Endothelial cell of umbilical vein (primary cell): ENCODE results near the gene EHMT1. TPM values are rescaled to one million over a fixed set of nuclear protein-coding genes. Genes with fewer than 3 reads are reported as not detected.

Source experiments
- BruUV-seq: library from RNA; stranded (reverse); fragments of 400-500 nt; replicated peaks from 2 replicates; lab custom pipeline; 2021; lab: Mats Ljungman, UMichigan
- CTCF ChIA-PET: fragments of 300-600, 350-600 bp; sonication (Branson Sonifier 250); formaldehyde crosslinking; loops from one replicate; lab custom pipeline; 2021; ENCODE audit warnings: antibody characterized with exemption, inconsistent platforms; lab: Charles Lee
- POLR2A ChIA-PET: fragments of 300-600, 350-600 bp; sonication (Branson Sonifier 250); formaldehyde crosslinking; loops from one replicate; lab custom pipeline; 2021; ENCODE audit warnings: antibody characterized with exemption, inconsistent platforms; lab: Charles Lee
- DNase-seq: peaks from one replicate; pipeline ENCODE4 v3.0.0-alpha.2; 2011; ENCODE audit warnings: low read depth, low spot score
- FAIRE-seq: peaks from 2 replicates; lab custom pipeline; 2011; peaks lifted over from hg19 to GRCh38; lab: Jason Lieb, UNC
- H2AFZ ChIP-seq: 2 replicates; pipeline ENCODE4 v1.6.0; 2012; ENCODE audit warnings: low read depth, low read length, control low read depth, inconsistent platforms
- H3K27ac ChIP-seq: 2 replicates; pipeline ENCODE4 v1.5.1; 2011; ENCODE audit warnings: low read depth, mild to moderate bottlenecking, control low read depth, low read length, moderate library complexity; ENCODE audit not compliant: insufficient read depth
- H3K27me3 ChIP-seq, 2 experiments: 2 replicates each; pipeline versions ENCODE4 v1.6.0 to v1.6.1; 2011; ENCODE audit warnings: low read length in 2 of 2, mixed read lengths in 1 of 2; ENCODE audit not compliant: control insufficient read depth in 2 of 2, insufficient read depth in 2 of 2
- H3K36me3 ChIP-seq, 2 experiments: 2 replicates in 1 of 2; 3 replicates in 1 of 2; pipeline ENCODE4 v1.5.1; 2011; ENCODE audit warnings: low read length in 2 of 2, mild to moderate bottlenecking in 1 of 2, moderate library complexity in 1 of 2; ENCODE audit not compliant: control insufficient read depth in 2 of 2, insufficient read depth in 2 of 2; ENCODE audit errors: extremely low read depth in 1 of 2
- H3K4me1 ChIP-seq: 3 replicates; pipeline ENCODE4 v1.5.1; 2011; ENCODE audit warnings: mild to moderate bottlenecking, low read length; ENCODE audit not compliant: control insufficient read depth, insufficient read depth; ENCODE audit errors: extremely low read depth
- H3K4me2 ChIP-seq: 2 replicates; pipeline ENCODE4 v1.6.1; 2011; ENCODE audit warnings: low read length, control low read depth, mixed read lengths; ENCODE audit not compliant: insufficient read depth
- H3K4me3 ChIP-seq, 3 experiments: fragments of 200-600 bp in 1 of 3; sonication (generic), shearing (Covaris generic) in 1 of 3; replicated peaks in 1 of 3; 2 replicates each; pipeline ENCODE4 v1.5.1; 2011 to 2016; ENCODE audit warnings: control low read depth in 3 of 3, low read length in 3 of 3, mild to moderate bottlenecking in 2 of 3, inconsistent platforms in 1 of 3, low read depth in 1 of 3, moderate library complexity in 1 of 3; ENCODE audit not compliant: insufficient read depth in 1 of 3
- H3K79me2 ChIP-seq: 2 replicates; pipeline ENCODE4 v1.6.0; 2012; ENCODE audit warnings: low read length, inconsistent platforms; ENCODE audit not compliant: control insufficient read depth, insufficient read depth
- H3K9ac ChIP-seq: replicated peaks from 2 replicates; pipeline ENCODE3; 2011; ENCODE audit warnings: low read length, control low read depth; ENCODE audit not compliant: insufficient read depth; ENCODE audit errors: extremely low read depth
- H3K9me1 ChIP-seq: replicated peaks from 3 replicates; pipeline ENCODE4 v1.6.0; 2011; ENCODE audit warnings: mild to moderate bottlenecking, low read length; ENCODE audit not compliant: control insufficient read depth, insufficient read depth; ENCODE audit errors: extremely low read depth
- H3K9me3 ChIP-seq: replicated peaks from 2 replicates; pipeline ENCODE4 v1.5.1; 2012; ENCODE audit warnings: low read length, inconsistent platforms; ENCODE audit not compliant: control insufficient read depth, insufficient read depth
- H4K20me1 ChIP-seq: replicated peaks from 2 replicates; pipeline ENCODE3; 2011; ENCODE audit warnings: mild to moderate bottlenecking, low read length; ENCODE audit not compliant: control insufficient read depth, insufficient read depth; ENCODE audit errors: extremely low read depth
- CTCF ChIP-seq, 2 donors: IDR thresholded peaks; 1 replicate in 1 of 2; 2 replicates in 1 of 2; pipeline ENCODE4 v1.5.1; 2011; ENCODE audit warnings: low read length in 2 of 2, mild to moderate bottlenecking in 2 of 2, moderate library complexity in 2 of 2, control low read depth in 1 of 2, inconsistent platforms in 1 of 2, low read depth in 1 of 2; ENCODE audit not compliant: insufficient read depth in 1 of 2; ENCODE audit errors: extremely low read depth in 1 of 2
- EZH2 ChIP-seq: IDR thresholded peaks from 2 replicates; pipeline ENCODE4 v1.6.1; 2012; ENCODE audit warnings: borderline replicate concordance, low read depth, mild to moderate bottlenecking, moderate library complexity, low read length, inconsistent platforms; ENCODE audit not compliant: severe bottlenecking
- FOS ChIP-seq: IDR thresholded peaks from 2 replicates; pipeline ENCODE4 v1.6.1; 2011; ENCODE audit warnings: mild to moderate bottlenecking, low read length, moderate library complexity, borderline replicate concordance; ENCODE audit not compliant: insufficient read depth
- GATA2 ChIP-seq: IDR thresholded peaks from 2 replicates; pipeline ENCODE4 v1.7.0; 2011; ENCODE audit warnings: low read depth, mild to moderate bottlenecking, moderate library complexity, mixed read lengths, low read length; ENCODE audit not compliant: insufficient read length, insufficient read depth
- JUN ChIP-seq: IDR thresholded peaks from 2 replicates; pipeline ENCODE4 v1.6.1; 2011; ENCODE audit warnings: borderline replicate concordance, low read depth; ENCODE audit not compliant: insufficient read length, insufficient read depth
- MYC ChIP-seq: IDR thresholded peaks from one replicate; pipeline ENCODE4 v1.6.1; 2011; ENCODE audit warnings: mild to moderate bottlenecking, low read depth, low read length
- POLR2A ChIP-seq: IDR thresholded peaks from 2 replicates; pipeline ENCODE4 v1.6.1; 2012; ENCODE audit warnings: low read depth, mild to moderate bottlenecking, control low read depth, low read length
- dilution Hi-C: fragments of 300-500 bp; cut with MboI; formaldehyde crosslinking; loops from one replicate; pipeline ENCODE4 v1.15.0; 2019; ENCODE audit warnings: low sequenced_read_pairs; ENCODE audit not compliant: extremely low pct_ligation_motif_present
- intact Hi-C: fragments of 100-400 bp; cut with micrococcal nuclease; formaldehyde crosslinking; loops from one replicate; pipeline ENCODE4 v1.10.0; 2022
- polyA plus RNA-seq, 4 experiments: library from polyadenylated mRNA; depleted of rRNA in 3 of 4; stranded (reverse) in 3 of 4; unstranded in 1 of 4; fragments of >200 nt; gene quantifications; 2 replicates each; pipeline versions ENCODE4 v1.2.1 to v1.2.3, GENCODE V29; 2011 to 2012; ENCODE audit warnings: missing spikeins in 1 of 4
- total RNA-seq: library from RNA; stranded (reverse); gene quantifications from 2 replicates; pipeline ENCODE4 v1.2.3, GENCODE V29; 2021
- TF ChIP-seq, protein P1 (sequence below): IDR thresholded peaks from 2 replicates; pipeline ENCODE4 v1.6.1; 2011; ENCODE audit not compliant: insufficient read depth, insufficient read length

EHMT1 gene
- total and polyA plus RNA-seq, 2 donors (not counting 3 experiments of a cell fraction or from before 2014, with no cell fraction given), result 48.2 to 104 TPM

DNA sequence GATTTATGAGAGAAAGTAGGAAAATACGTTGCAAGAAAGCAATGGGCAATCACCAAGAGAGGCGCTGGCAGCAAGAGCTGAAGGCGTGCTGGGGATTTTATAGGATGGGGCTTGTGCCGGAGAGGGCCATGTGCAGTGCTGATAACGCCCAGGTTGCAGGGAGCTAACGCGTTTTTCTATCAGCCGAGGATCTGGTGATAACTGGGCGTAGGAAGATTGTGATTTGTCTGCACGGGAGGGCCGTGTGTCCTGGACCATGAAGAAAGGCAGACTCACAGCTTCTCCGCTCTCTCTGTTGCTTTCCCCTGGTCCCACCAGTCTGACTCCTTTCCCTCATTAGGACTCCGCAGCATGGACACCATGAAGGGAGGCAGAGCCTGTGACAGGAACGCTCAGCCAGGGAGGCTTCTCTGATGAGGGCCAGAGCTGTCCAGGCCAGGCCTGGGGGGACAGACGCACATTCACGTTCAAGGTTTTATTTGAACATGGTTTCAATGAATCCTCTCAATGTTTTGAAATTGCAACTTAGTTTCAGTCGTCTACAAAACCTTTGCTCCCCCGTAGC lies 246.9 kb downstream of the EHMT1 start:
- H3K4me2 ChIP-seq, result no peak overlapping the region
- H3K36me3 ChIP-seq, result no peaks in the 10 kb centered on the region
- H3K4me1 ChIP-seq, result no peaks in the 10 kb centered on the region
- H3K27ac ChIP-seq, result no peak overlapping the region
- intact Hi-C loops, result no loop called here
- H3K27me3 ChIP-seq, result no peaks in the 10 kb centered on the region
- CTCF ChIA-PET, result interaction anchor here (0.6 kb wide), 1 partner anchor 27 kb away, joined by 3 read pairs; no protein-coding TSS in a partner anchor
- no peak overlapping the region for H3K4me3 ChIP-seq
- FAIRE-seq (no peak), DNase-seq (no peak)
- no peaks in the 10 kb centered on the region for H4K20me1 ChIP-seq
- no TSS peak for BruUV-seq
- POLR2A ChIA-PET, result no interaction called here
- H3K9me1 ChIP-seq, result no peaks in the 10 kb centered on the region
- H2AFZ ChIP-seq, result no peak overlapping the region
- TF ChIP-seq, protein P1, sequence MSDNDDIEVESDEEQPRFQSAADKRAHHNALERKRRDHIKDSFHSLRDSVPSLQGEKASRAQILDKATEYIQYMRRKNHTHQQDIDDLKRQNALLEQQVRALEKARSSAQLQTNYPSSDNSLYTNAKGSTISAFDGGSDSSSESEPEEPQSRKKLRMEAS, result no peak
- TF ChIP-seq FOS, result no peak
- TF ChIP-seq JUN, result no peak
- no peak for TF ChIP-seq GATA2
- TF ChIP-seq MYC, result no peak
- no peak for TF ChIP-seq CTCF (IDR thresholded peaks at IDR 0.05; ENCODE audit: extremely low read depth in 1 of 2, insufficient read depth in 1 of 2, low read depth in 1 of 2, low read length in 2 of 2)
- TF ChIP-seq POLR2A, result no peak
- TF ChIP-seq EZH2, result no peak
- H3K9ac ChIP-seq, result no peak overlapping the region
- dilution Hi-C loops, result no loop called here
- no peaks in the 10 kb centered on the region for H3K9me3 ChIP-seq
- H3K79me2 ChIP-seq, result no peaks in the 10 kb centered on the region
